Forelimb muscle (tissue), 1 donor: ENCODE results near the gene NBPF6. TPM values are rescaled to one million over a fixed set of nuclear protein-coding genes. Genes with fewer than 3 reads are reported as not detected.
"Not testable (repeated sequence)": the region's sequence is repeated elsewhere in the genome, so short reads cannot be mapped to it uniquely, and the experiment has no call there.

ENCODE experiments used
- DNase-seq: peaks from one replicate; pipeline ENCODE4 v3.0.0-alpha.2; 2013; ENCODE audit warnings: low read depth
- polyA plus RNA-seq: library from polyadenylated mRNA; unstranded; fragments of 120-200 nt; gene quantifications from one replicate; pipeline ENCODE4 v1.2.1, GENCODE V29; 2013; ENCODE audit not compliant: insufficient read length

NBPF6 gene
- not detected for polyA plus RNA-seq

- not testable (repeated sequence) for DNase-seq
These were observed at the start of gene NBPF6 for GRCh38 chr1:108450043-108450442. Gene NBPF6, plus strand, starts transcription at chr1:108450343. Its CDS starts 259 bp downstream, at chr1:108450602.

- not testable (repeated sequence) for DNase-seq
These were observed 38.9 kb upstream of the NBPF6 start for GRCh38 chr1:108411098-108411833.

- DNase-seq: not testable (repeated sequence)
These were observed 30.0 kb upstream of the NBPF6 start for GRCh38 chr1:108420129-108420528.

GRCh38 chr1:108421061-108421916, 28.9 kb upstream of the NBPF6 start:
- DNase-seq: not testable (repeated sequence)

- not testable (repeated sequence) for DNase-seq
These were observed 23.3 kb upstream of the NBPF6 start for GRCh38 chr1:108426877-108427276.

GRCh38 chr1:108432002-108432401, 18.1 kb upstream of the NBPF6 start:
- not testable (repeated sequence) for DNase-seq

- not testable (repeated sequence) for DNase-seq
These were observed 16.7 kb upstream of the NBPF6 start for GRCh38 chr1:108433404-108433803.

- DNase-seq: not testable (repeated sequence)
These were observed 11.6 kb upstream of the NBPF6 start for GRCh38 chr1:108438536-108438935.

GRCh38 chr1:108454521-108454920, 4.4 kb downstream of the NBPF6 start:
- DNase-seq: not testable (repeated sequence)

GRCh38 chr1:108458661-108459060, 8.5 kb downstream of the NBPF6 start:
- DNase-seq: not testable (repeated sequence)

- not testable (repeated sequence) for DNase-seq
These were observed 11.6 kb downstream of the NBPF6 start for GRCh38 chr1:108461758-108462157.

- not testable (repeated sequence) for DNase-seq
These were observed 13.8 kb downstream of the NBPF6 start for GRCh38 chr1:108463962-108464361.

GRCh38 chr1:108466166-108466565, 16.0 kb downstream of the NBPF6 start:
- not testable (repeated sequence) for DNase-seq

- not testable (repeated sequence) for DNase-seq
These were observed 17.0 kb downstream of the NBPF6 start for GRCh38 chr1:108467155-108467554.

- not testable (repeated sequence) for DNase-seq
These were observed 20.6 kb downstream of the NBPF6 start for GRCh38 chr1:108470750-108471149.

- not testable (repeated sequence) for DNase-seq
These were observed 24.4 kb downstream of the NBPF6 start for GRCh38 chr1:108474516-108474915.

- DNase-seq: no peak
These were observed 28.4 kb downstream of the NBPF6 start for GRCh38 chr1:108478429-108479015.

- no peak for DNase-seq
These were observed 32.6 kb downstream of the NBPF6 start for GRCh38 chr1:108482708-108483107.

- DNase-seq: not testable (repeated sequence)
These were observed 35.8 kb downstream of the NBPF6 start for GRCh38 chr1:108485990-108486389.

- DNase-seq: not testable (repeated sequence)
These were observed 36.6 kb downstream of the NBPF6 start for GRCh38 chr1:108486707-108487106.

- not testable (repeated sequence) for DNase-seq
These were observed 44.9 kb downstream of the NBPF6 start for GRCh38 chr1:108495008-108495407.

- not testable (repeated sequence) for DNase-seq
These were observed 46.7 kb downstream of the NBPF6 start for GRCh38 chr1:108496856-108497255.
